Activated B cell treated with CpG ODN at 0.5 μM for 24 hours (primary cell): ENCODE measurements around the gene TGM6. TPM values are rescaled to one million over a fixed set of nuclear protein-coding genes. Genes with fewer than 3 reads are reported as not detected.

Source experiments
- ATAC-seq: fragments of 200-7000 bp; cut with Tn5 transposase; one replicate; pipeline ENCODE4 v1.10.0; 2021; ENCODE audit warnings: low read depth, mild to moderate bottlenecking, moderate library complexity
- CTCF ChIA-PET: fragments of 350-600 bp; sonication (Branson Sonifier 250); formaldehyde crosslinking; loops from one replicate; lab custom pipeline; 2021; ENCODE audit warnings: antibody characterized with exemption; lab: Charles Lee
- POLR2A ChIA-PET: fragments of 350-600 bp; sonication (Branson Sonifier 250); formaldehyde crosslinking; loops from one replicate; lab custom pipeline; 2021; ENCODE audit warnings: antibody characterized with exemption; lab: Charles Lee
- DNase-seq: peaks from one replicate; pipeline ENCODE4 v3.0.0; 2022
- H3K27ac Mint-ChIP-seq: one replicate; pipeline ENCODE4 v1.8.0; 2020; ENCODE audit warnings: mixed read lengths
- H3K27me3 Mint-ChIP-seq: one replicate; pipeline ENCODE4 v1.8.0; 2021; ENCODE audit warnings: mixed read lengths
- H3K36me3 Mint-ChIP-seq: one replicate; pipeline ENCODE4 v1.8.0; 2021; ENCODE audit warnings: low read depth, mixed read lengths
- H3K4me1 Mint-ChIP-seq: one replicate; pipeline ENCODE4 v1.8.0; 2021; ENCODE audit warnings: mixed read lengths
- H3K4me3 Mint-ChIP-seq: one replicate; pipeline ENCODE4 v1.8.0; 2020; ENCODE audit warnings: mild to moderate bottlenecking, mixed read lengths
- H3K9me3 Mint-ChIP-seq: one replicate; pipeline ENCODE4 v1.8.0; 2020; ENCODE audit warnings: mixed read lengths
- intact Hi-C: fragments of 100-400 bp; cut with micrococcal nuclease; formaldehyde crosslinking; loops from one replicate; pipeline ENCODE4 v1.15.1; 2024
- total RNA-seq: library from RNA; stranded (reverse); gene quantifications from 2 replicates; pipeline ENCODE4 v1.2.3, GENCODE V29; 2022
- TF ChIP-seq, protein P1 (sequence below): fragments of 200-600 bp; IDR thresholded peaks from one replicate; pipeline ENCODE4 v1.8.0; 2022; ENCODE audit warnings: antibody characterized with exemption, mild to moderate bottlenecking

TGM6 gene
- total RNA-seq, 1 donor from 2014 or later: not detected

DNA sequence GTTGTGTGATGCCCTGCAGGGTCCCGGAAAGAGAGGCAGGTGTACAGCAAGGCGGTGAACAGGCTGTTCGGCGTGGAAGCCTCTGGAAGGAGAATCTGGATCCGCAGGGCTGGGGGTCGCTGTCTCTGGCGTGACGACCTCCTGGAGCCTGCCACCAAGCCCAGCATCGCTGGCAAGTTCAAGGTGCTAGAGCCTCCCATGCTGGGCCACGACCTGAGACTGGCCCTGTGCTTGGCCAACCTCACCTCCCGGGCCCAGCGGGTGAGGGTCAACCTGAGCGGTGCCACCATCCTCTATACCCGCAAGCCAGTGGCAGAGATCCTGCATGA is 36.5 kb downstream of the TGM6 start:
- no peaks in the 10 kb centered on the region for H3K9me3 Mint-ChIP-seq
- CTCF ChIA-PET: no interaction called here
- no peaks in the 10 kb centered on the region for H3K4me1 Mint-ChIP-seq

GRCh38 chr20:2418388-2418787 is 37.7 kb downstream of the TGM6 start:
- no peaks in the 10 kb centered on the region for H3K9me3 Mint-ChIP-seq
- H3K4me3 Mint-ChIP-seq: no peak overlapping the region
- intact Hi-C loops: no loop called here
- CTCF ChIA-PET: interaction anchor here (1.6 kb wide), 1 partner anchor 13 kb away, joined by 3 read pairs; no protein-coding TSS in a partner anchor
- no peak for DNase-seq
- POLR2A ChIA-PET: no interaction called here
- H3K27me3 Mint-ChIP-seq: peaks cover 17% of the 10 kb centered on the region
- no peaks in the 10 kb centered on the region for H3K4me1 Mint-ChIP-seq
- ATAC-seq: no peak
- no peaks in the 10 kb centered on the region for H3K36me3 Mint-ChIP-seq
- TF ChIP-seq, protein P1, sequence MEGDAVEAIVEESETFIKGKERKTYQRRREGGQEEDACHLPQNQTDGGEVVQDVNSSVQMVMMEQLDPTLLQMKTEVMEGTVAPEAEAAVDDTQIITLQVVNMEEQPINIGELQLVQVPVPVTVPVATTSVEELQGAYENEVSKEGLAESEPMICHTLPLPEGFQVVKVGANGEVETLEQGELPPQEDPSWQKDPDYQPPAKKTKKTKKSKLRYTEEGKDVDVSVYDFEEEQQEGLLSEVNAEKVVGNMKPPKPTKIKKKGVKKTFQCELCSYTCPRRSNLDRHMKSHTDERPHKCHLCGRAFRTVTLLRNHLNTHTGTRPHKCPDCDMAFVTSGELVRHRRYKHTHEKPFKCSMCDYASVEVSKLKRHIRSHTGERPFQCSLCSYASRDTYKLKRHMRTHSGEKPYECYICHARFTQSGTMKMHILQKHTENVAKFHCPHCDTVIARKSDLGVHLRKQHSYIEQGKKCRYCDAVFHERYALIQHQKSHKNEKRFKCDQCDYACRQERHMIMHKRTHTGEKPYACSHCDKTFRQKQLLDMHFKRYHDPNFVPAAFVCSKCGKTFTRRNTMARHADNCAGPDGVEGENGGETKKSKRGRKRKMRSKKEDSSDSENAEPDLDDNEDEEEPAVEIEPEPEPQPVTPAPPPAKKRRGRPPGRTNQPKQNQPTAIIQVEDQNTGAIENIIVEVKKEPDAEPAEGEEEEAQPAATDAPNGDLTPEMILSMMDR: no peak
- no peak overlapping the region for H3K27ac Mint-ChIP-seq

More for the DNA sequence above, 36.5 kb downstream of the TGM6 start:
- TF ChIP-seq, protein P1: no peak
- POLR2A ChIA-PET: no interaction called here
- Mint-ChIP-seq H3K27me3 (peaks cover 23% of the 10 kb centered on the region), H3K27ac (no peak overlapping the region), H3K36me3 (no peaks in the 10 kb centered on the region), H3K4me3 (no peak overlapping the region)
- intact Hi-C loops: no loop called here
- ATAC-seq (no peak), DNase-seq (no peak)

DNA sequence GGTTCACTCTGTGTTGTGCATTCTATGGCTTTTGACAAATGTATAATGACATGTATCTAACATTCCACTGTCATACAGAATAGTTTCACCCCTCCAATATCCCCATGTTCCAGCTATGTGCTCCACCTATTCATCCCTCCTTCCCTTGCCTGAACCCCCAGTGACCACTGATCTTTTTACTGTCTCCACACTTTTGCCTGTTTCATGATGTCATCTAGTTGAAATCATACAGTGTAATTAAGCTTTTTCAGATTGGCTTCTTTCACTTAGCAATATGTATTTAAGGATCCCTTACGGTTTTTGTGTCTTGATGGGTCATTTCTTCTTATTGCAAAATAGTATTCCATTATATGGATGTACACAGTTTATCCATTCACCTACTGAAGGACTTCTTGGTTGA is 39.8 kb downstream of the TGM6 start:
- TF ChIP-seq, protein P1: no peak
- CTCF ChIA-PET: no interaction called here

GRCh38 chr20:2421247-2421646 is 40.5 kb downstream of the TGM6 start:
- intact Hi-C loops: no loop called here
- DNase-seq: no peak
- Mint-ChIP-seq H3K36me3 (no peaks in the 10 kb centered on the region), H3K4me3 (no peak overlapping the region), H3K9me3 (no peaks in the 10 kb centered on the region), H3K4me1 (no peaks in the 10 kb centered on the region), H3K27me3 (peaks cover 19% of the 10 kb centered on the region), H3K27ac (no peak overlapping the region)
- no peak for ATAC-seq
- POLR2A ChIA-PET: no interaction called here
- CTCF ChIA-PET: no interaction called here
- TF ChIP-seq, protein P1: no peak

More for the DNA sequence above, 39.8 kb downstream of the TGM6 start:
- DNase-seq (no peak), ATAC-seq (no peak)
- H3K9me3 Mint-ChIP-seq: no peaks in the 10 kb centered on the region
- intact Hi-C loops: no loop called here
- POLR2A ChIA-PET: no interaction called here
- no peak overlapping the region for H3K4me3 Mint-ChIP-seq
- H3K4me1 Mint-ChIP-seq: no peaks in the 10 kb centered on the region
- H3K36me3 Mint-ChIP-seq: no peaks in the 10 kb centered on the region
- H3K27me3 Mint-ChIP-seq: peaks cover 17% of the 10 kb centered on the region
- no peak overlapping the region for H3K27ac Mint-ChIP-seq

- DNase-seq: no peak
- ChIA-PET CTCF (no interaction called here), POLR2A (no interaction called here)
- Mint-ChIP-seq H3K36me3 (no peaks in the 10 kb centered on the region), H3K27ac (no peak overlapping the region), H3K4me3 (no peak overlapping the region), H3K9me3 (no peaks in the 10 kb centered on the region), H3K4me1 (no peaks in the 10 kb centered on the region), H3K27me3 (peaks cover 37% of the 10 kb centered on the region)
- intact Hi-C loops: no loop called here
- TF ChIP-seq, protein P1: no peak
- no peak for ATAC-seq
Observed at GRCh38 chr20:2429051-2429450, 48.4 kb downstream of the TGM6 start.
